22Rv1 (cell line): Measurements from ENCODE around the gene KLHL25.

Experiments
- CTCF ChIP-seq: fragments of 450-650 bp; IDR thresholded peaks from 2 replicates; pipeline ENCODE4 v1.5.1; 2017; ENCODE audit warnings: mild to moderate bottlenecking
- ZFX ChIP-seq: fragments of 450-650 bp; IDR thresholded peaks from 2 replicates; pipeline ENCODE4 v1.6.1; 2017; ENCODE audit warnings: antibody characterized with exemption, borderline replicate concordance

- no peak for TF ChIP-seq CTCF
- no peak for TF ChIP-seq ZFX
Measured at GRCh38 chr15:85793641-85794597, 806 bp downstream of the KLHL25 start.
